NCI-H69 (cell line): ENCODE results near the gene ARSK.
A peak's percentile ranks its signal among the peaks of the same experiment; 100 is the strongest.

Experiments used
- DNase-seq: peaks from one replicate; lab custom pipeline; 2025; lab: John Stamatoyannopoulos, UW

ARSK gene

DNA sequence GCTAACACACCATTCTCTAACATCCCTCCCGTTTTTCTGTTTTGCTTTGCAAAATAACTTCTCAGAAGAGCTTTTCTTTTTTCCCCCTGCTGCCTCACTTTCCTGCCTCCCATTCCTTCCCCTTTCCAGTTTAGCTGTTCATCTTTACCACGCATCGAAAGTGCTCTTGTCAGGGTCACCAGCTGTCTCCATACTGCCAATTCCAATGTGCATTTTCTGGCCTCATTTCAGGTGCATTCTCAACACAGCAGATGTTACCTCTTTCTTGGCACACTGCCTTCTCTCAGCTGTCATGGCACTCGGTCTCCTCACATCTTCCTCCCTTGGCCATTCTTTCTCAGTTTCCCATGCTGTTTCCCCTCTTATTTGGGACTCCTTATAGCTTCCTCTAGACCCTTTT, 9.5 kb downstream of the ARSK start:
- peak; percentile 85 for DNase-seq

DNA sequence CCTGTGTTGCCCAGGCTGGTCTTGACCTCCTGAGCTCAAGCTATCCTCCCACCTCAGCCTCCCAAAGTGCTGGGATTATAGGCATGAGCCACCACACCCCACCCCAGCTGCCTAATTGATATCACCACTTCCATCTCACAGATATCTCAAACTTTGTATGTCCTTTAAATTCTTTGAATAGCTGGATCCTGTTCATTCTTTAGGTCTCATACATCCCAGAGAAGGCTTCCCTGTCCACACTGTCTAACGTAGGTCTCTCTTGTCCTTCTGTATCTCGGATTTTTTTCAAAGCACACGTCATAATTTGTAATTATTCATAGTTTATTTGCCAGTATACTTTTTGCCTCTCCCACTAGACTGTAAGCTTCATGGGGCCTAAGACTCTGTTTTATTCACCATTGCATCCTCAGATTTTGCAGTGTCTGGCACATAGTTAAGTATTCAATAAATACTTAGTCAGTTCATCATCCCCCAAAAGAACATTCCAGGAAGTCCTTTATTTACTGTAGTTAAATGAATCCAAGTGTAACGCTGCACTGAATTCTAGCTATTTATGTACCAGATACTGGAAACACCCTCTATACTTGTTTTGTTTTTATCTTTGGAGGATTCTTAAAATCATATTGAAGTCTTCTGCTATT, 10.5 kb downstream of the ARSK start:
- DNase-seq, result no peak

DNA sequence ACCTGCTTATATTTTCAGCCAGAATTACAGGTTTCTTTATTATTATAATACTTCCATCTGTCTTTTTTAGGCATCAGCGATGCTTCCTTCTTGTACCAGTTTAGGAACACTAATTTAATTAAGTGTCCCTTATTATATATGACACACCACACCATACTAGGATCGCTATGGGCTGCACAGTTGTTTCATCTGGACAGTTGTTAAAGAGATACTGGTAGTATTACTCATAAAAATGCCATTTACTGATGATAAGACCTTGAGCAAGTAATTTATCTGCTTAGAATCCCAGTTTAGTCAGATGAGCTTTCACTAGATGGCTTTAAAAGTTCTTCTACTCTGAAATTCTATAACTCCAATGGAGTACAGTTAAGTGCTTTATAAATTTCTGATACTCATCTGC, 17.1 kb downstream of the ARSK start:
- DNase-seq, result no peak

DNA sequence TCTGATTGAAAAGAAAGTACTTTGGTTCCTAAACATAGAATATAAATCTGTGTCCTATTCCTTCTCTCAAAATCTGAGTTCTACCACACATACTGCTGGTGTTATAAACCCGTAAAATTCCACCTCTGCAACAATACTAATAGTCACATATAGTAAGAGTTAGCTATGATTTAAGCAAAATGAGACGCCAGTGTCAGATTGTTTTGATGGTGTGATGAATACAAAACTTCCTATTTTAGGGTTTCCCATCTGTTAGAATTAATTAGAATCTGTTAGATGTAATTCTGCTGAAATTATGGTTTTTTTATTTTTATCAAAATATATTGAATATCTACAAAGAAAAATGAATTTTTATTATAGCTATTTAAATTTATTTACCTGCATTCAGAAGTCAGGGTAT, 26.7 kb downstream of the ARSK start:
- DNase-seq, result no peak

DNA sequence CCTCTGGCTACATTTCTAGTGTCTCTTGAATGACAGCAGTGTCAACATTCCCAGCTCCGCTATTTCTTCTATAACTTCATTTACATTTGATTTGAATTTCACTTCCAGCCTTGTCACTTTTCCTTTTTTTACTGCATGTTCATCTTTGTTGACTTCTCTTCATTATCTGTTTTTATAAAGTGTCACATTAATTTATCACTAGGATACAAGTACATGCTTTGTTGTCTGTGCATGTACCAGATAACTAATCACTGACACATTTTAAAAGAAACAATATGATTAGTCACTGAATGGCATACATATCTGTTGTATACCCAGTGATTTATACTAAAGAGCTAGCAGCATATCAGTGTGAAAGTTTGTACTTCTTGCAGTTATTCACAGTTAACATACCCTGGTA, 29.1 kb downstream of the ARSK start:
- no peak for DNase-seq

DNA sequence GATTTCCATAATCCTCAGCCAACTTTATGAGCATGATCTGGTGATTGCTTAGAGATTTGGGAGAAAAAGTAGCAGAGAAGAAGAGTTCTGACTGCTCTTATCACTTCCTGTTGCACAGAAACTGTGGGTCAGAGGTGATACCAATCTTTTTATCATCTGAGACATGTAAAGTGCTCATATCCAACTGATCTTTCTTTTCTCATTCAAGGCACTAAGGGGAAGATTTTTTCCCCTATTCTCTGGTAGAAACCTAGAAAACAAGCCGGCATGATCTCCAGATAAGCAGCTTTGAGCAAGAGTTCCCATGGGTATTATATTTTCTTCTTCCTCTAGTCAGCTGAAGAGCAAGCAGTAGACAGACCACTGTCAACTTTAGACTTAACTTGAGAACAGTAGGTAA, 36.0 kb downstream of the ARSK start:
- DNase-seq, result no peak

DNA sequence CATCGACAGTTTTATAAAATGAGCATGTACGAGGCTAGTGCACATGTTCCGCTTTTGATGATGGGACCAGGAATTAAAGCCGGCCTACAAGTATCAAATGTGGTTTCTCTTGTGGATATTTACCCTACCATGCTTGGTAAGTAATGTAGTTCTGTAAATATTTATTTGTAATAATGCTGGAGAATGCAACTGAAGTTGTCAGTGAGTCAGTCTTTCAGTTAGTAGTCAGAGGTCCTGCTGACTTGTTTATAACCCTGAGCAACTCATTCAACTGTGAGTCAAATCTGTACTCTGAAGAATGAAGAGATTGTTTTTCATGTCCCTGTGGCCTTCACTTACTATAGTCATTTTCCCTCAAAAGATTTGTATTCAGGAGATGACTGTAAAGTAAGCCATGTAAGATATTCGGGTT, 36.6 kb downstream of the ARSK start:
- DNase-seq, result no peak

DNA sequence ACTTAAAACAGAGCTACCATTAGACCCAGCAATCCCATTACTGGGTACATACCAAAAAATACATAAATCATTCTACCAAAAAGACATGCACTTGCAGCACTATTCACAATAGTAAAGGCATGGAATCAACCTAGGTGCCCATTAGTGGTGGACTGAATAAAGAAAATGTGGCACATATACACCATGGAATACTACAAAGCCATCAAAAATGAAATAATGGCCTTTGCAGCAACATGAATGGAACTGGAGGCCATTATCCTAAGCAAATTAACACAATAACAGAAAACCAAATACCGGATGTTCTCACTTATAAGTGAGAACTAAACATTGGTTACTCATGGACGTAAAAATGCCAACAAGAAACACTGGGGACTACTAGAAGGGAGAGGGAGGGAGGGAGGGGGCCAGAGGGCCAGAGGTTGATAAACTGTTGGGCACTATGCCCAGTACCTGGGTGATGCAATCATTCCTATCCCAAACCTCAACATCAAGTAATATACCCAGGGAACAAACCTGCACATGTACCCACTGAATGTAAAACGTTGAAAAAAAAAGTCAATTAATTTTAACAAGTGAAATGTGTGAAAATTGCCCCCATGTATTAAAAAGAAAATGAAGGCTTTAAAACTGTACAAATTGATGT, 40.5 kb downstream of the ARSK start:
- peak; percentile 50 for DNase-seq

DNA sequence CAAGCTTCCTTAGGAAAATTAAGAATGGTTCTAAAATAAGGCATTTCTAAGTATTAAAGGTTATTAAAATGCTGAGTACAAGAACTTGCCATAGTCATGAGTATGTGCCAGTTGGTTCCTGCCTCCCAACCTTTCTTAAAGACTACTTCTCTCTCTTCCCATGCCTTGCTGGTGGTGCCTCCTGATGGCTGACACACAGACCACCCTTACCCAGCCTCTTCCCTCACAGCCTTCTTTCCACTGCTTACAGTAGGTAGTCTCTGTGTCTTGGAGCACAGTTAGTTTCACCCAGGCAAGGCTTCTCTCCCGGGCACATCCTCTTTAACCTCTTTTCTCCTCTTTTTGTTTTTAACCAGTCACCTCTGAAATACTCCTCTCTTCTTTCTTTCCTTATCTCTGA, 44.4 kb downstream of the ARSK start:
- DNase-seq, result no peak

DNA sequence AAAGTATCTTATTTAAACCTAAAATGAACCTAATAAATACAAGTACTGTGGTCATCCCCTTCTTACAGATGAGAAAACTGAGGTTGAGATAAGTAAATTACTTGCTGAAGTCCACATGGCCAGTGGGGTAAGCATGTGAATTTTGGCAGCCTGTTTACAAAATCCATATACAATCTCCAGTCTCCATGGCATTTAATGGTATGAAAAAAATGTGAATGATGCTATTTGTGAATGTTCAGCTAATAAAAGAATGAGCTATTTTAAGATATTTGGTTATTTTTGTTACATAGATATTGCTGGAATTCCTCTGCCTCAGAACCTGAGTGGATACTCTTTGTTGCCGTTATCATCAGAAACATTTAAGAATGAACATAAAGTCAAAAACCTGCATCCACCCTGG, 45.7 kb downstream of the ARSK start:
- no peak for DNase-seq

DNA sequence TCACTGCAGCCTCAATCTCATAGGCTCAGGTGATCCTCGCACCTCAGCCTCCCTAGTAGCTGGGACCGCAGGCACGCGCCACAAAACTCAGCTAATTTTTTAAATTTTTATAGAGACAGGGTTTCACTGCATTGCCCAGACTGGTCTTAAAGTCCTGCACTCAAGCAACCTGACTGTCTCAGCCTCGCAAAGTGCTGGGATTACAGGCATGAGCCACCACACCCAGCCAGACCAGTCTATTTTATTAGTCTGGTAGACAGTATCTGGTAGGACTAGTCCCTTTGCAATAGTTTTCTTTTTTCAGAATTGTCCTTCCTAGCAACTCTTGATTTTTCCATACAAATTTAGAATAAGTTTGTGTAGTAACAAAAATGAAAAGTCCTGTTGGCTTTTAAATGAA, 50.9 kb downstream of the ARSK start:
- DNase-seq, result no peak

DNA sequence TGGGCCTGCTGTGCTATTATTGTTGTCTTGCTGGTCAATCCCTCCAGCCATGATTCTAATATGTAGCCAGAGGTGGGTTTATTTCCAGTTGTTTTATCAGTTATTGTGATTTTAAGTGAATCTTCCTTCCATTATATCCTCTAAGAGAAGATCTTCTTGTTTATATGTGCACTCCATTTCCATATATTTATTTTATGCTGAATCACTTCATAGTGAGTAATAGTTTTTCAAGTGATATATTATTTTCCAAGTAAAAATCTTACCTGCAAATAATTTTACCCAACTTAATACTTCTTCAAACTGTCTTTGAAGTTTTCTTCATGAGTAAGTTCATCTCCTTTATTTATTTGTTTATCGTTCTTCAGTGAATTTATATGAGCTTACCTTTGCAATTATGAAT, 51.5 kb downstream of the ARSK start:
- no peak for DNase-seq

DNA sequence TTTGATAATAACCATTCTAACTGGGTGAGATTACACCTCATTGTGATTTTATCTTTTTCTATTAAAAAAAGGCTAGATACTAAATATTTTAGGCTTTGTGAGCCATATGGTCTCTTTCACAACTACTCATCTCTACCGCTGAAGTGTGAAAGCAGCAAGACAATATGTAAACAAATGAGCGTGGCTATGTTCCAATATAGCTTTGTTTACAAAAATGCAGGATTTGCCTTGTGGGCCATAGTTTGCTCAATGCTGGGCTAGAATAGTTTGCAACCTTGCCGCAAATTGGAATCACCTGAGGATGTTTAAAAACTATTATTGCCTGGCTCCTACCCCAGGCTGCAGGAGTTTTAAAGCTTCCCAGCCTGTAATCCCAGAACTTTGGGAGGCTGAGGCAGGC, 54.8 kb downstream of the ARSK start:
- DNase-seq, result peak; percentile 24

DNA sequence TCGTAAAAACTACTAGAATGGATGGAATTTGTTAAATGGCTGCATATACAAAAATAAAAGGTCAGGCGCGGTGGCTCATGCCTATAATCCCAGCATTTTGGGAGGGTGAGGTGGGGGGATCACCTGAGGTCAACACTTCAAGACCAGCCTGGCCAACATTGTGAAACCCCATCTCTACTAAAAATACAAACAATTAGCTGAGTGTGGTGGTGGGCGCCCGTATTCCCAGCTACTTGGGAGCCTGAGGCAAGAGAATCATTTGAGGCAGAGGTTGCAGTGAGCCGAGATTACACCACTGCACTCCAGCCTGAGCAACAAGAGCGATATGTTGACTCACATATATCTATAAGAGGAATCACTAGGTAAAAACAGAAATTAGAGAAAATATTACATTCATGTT, 55.6 kb downstream of the ARSK start:
- no peak for DNase-seq

DNA sequence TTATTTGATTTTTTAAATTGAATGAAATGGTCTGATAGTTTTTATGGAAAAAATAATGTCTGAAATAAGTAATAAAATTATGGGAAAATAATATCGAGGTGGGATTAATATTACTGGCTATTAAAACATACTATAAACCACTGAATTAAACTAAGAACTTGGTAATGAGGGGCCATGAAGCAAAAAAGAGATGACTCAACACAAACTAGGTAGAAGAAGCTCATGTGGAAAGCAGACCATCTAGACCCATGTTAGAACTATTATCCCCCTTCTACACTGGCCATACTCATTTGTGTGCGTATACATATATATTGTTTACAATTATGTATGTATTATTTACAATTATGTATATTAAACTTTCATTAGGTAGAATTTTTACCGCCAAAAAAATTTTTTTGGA, 56.5 kb downstream of the ARSK start:
- DNase-seq, result no peak

DNA sequence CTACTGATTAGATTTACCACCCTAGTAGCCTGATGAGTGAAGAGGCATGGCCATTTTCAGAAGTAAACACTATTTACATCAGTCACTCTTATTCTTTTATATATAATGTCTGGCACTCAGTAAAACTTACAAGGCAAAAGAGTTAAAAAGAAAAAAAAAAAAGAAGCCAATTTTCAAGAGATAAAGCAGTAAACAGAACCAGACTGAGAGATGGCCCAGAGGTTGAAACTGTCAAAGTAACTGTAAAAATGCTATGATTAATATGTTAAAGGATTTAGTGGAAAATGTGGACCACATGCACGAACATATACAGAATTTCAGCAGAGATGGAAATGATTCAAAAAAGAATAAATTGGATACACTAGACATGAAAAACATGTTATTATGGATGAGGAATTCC, 58.6 kb downstream of the ARSK start:
- no peak for DNase-seq

DNA sequence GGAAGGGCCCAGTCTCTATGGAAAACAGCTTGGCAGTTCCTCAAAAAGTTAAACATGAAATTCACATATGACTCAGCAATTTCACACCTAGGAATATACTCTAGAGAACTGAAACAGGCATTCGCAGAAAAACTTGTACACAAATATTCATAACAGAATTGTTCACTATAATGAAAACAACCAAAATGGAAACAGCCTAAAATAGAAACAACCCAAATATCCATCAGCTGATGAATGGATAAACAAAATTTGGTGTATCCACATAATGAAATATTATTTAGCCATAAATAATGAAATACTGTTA, 60.2 kb downstream of the ARSK start:
- no peak for DNase-seq

DNA sequence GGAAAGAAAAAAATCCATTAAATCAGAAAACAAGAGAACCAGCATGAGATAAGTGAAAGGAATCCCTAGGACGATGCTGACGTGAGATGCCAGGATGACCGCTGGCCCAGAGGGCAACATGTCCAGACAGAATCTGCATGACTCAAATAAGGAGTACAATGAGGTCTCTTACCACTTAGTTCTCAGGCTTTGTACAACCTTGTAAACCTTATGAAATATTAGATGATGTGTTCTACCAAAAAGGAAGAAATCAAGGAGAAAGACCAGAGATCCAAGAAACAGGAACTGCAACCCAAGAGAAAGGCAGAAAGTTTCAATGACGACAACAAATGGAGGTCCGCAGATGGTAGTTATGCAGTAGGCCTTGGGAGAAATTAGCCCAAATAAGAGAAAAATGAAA, 62.2 kb downstream of the ARSK start:
- DNase-seq, result no peak

DNA sequence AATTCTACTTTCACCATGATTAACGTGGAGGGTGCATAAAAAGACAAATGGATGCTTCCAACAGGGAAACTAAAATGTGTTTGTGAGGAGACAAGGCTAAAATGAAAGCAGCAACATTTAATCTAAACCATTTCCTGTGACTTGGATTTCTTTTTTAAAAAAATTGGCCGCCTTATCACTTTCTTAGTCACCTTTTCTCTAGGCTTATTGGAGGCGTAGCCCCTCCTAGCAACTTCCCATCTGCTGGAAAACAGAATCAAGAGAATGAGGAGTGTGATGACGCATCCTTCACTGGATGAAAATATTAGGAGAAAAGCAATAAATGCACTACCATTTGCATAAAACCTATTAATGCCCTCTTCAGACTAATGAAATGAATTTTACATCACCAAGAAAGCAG, 64.2 kb downstream of the ARSK start:
- DNase-seq, result no peak

DNA sequence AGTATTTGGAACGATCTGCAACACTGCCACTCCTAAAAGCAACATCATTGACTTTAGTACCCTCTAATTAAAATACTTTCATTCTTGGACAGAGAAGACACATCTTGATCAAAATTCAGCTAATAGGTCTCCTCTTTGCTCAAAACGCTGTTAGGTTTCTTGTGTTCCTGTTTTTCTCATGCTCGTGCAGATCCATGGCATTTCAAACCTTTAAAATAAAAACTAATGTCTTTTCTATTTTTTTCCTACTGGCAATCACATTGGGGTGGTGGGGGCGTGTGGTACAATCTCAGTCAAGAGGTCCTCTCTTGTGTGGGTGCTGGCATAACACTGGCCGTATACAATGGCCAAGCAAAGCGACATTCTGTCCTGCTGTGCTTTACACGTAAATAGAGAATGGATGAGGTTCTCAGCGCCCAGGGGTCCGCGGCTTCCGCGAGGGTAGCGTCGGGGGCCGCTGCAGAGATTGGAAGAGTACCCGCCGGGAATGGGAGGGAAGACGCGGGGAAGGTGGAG, 64.7 kb downstream of the ARSK start:
- peak; percentile 81 for DNase-seq

DNA sequence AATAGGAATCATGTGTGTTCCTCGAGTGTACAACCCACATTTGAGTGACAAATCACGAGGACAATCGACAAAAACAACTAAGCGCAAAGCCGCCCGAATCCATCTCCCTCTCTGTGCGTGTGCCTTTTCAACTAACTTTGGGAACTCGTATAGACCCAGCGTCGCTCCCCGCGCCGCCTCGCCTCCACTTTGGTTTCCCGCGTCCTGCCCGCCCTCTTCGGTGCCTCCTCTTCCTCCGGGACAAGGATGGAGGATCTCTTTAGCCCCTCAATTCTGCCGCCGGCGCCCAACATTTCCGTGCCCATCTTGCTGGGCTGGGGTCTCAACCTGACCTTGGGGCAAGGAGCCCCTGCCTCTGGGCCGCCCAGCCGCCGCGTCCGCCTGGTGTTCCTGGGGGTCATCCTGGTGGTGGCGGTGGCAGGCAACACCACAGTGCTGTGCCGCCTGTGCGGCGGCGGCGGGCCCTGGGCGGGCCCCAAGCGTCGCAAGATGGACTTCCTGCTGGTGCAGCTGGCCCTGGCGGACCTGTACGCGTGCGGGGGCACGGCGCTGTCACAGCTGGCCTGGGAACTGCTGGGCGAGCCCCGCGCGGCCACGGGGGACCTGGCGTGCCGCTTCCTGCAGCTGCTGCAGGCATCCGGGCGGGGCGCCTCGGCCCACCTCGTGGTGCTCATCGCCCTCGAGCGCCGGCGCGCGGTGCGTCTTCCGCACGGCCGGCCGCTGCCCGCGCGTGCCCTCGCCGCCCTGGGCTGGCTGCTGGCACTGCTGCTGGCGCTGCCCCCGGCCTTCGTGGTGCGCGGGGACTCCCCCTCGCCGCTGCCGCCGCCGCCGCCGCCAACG, 65.3 kb downstream of the ARSK start, which contains the start of gene GPR150:
TSS of gene GPR150 (plus strand) at position 58 of the 840 bp plus-strand sequence. CDS start at position 247, 189 bp downstream.
- DNase-seq, result peak; percentile 90

DNA sequence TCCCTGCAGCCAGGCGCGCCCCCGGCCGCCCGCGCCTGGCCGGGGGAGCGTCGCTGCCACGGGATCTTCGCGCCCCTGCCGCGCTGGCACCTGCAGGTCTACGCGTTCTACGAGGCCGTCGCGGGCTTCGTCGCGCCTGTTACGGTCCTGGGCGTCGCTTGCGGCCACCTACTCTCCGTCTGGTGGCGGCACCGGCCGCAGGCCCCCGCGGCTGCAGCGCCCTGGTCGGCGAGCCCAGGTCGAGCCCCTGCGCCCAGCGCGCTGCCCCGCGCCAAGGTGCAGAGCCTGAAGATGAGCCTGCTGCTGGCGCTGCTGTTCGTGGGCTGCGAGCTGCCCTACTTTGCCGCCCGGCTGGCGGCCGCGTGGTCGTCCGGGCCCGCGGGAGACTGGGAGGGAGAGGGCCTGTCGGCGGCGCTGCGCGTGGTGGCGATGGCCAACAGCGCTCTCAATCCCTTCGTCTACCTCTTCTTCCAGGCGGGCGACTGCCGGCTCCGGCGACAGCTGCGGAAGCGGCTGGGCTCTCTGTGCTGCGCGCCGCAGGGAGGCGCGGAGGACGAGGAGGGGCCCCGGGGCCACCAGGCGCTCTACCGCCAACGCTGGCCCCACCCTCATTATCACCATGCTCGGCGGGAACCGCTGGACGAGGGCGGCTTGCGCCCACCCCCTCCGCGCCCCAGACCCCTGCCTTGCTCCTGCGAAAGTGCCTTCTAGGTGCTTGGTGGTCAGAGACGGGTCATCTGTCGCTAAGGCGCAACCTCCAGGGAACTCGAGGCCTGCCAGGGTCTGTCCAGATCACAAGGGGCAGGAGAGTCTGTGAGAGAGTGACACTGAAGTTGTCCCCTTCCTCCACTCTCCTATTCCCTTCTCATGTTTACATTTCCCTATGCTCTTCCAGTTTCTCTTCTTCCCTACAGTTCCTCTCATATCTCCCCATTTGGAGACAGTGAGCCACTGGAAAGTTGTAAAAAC, 66.3 kb downstream of the ARSK start:
- DNase-seq, result peak; percentile 90
